Sigmoid colon (tissue), 7 donors: ENCODE measurements around the gene MARK3. TPM values are rescaled to one million over a fixed set of nuclear protein-coding genes. Genes with fewer than 3 reads are reported as not detected.
A peak's percentile ranks its signal among the peaks of the same experiment; 100 is the strongest.

Experiments used
- DNase-seq: peaks from one replicate; pipeline ENCODE4 v3.0.0-alpha.2; 2019
- H3K27ac ChIP-seq, 4 donors: fragments of 200-600 bp; sonication (generic); one replicate each; pipeline ENCODE4 v1.5.1; 2016 to 2019; ENCODE audit warnings: mild to moderate bottlenecking in 1 of 4
- H3K27me3 ChIP-seq, 3 donors: fragments of 200-600 bp; sonication (generic); one replicate each; pipeline ENCODE4 v1.5.1; 2019; ENCODE audit warnings: mild to moderate bottlenecking in 1 of 3
- H3K36me3 ChIP-seq, 4 donors: fragments of 200-600 bp; sonication (generic); one replicate each; pipeline ENCODE4 v1.5.1; 2016 to 2019
- H3K4me1 ChIP-seq, 4 donors: fragments of 200-600 bp; sonication (generic); one replicate each; pipeline ENCODE4 v1.5.1; 2017 to 2019
- H3K4me3 ChIP-seq, 4 donors: fragments of 200-600 bp; sonication (generic); one replicate each; pipeline ENCODE4 v1.5.1; 2017 to 2019; ENCODE audit warnings: mild to moderate bottlenecking in 2 of 4, moderate library complexity in 1 of 4
- H3K9me3 ChIP-seq, 4 donors: fragments of 200-600 bp in 3 of 4; sonication (generic) in 3 of 4; one replicate each; pipeline versions ENCODE4 v1.5.1 to v1.6.1; 2013 to 2019
- EP300 ChIP-seq, 4 donors: sonication (generic); formaldehyde crosslinking; IDR thresholded peaks; one replicate each; pipeline ENCODE4 v1.6.1; 2017; ENCODE audit warnings: antibody characterized with exemption in 4 of 4
- POLR2A ChIP-seq, 2 donors: fragments of 450-650 bp; IDR thresholded peaks; one replicate each; pipeline ENCODE4 v1.6.1; 2016; ENCODE audit warnings: antibody characterized with exemption in 2 of 2, mild to moderate bottlenecking in 2 of 2, moderate library complexity in 2 of 2
- POLR2AphosphoS5 ChIP-seq, 4 donors: sonication (generic); formaldehyde crosslinking; IDR thresholded peaks; one replicate each; pipeline ENCODE4 v1.6.1; 2017; ENCODE audit warnings: antibody characterized with exemption in 4 of 4
- WGBS, 2 donors: extraction: QIAGEN DNeasy Blood & Tissue Kit; methylation state at CpG; one replicate each; pipeline ENCODE4 v1.1.7; 2013; 5-methylcytosine and 5-hydroxymethylcytosine counted together
- intact Hi-C: fragments of 100-400 bp; cut with DNase I; formaldehyde crosslinking; loops from one replicate; pipeline ENCODE4 v1.15.1; 2023
- polyA plus RNA-seq, 3 donors: library from polyadenylated mRNA; stranded (reverse); fragments of 200-250 nt; gene quantifications; one replicate each; pipeline ENCODE4 v1.2.3, GENCODE V29; 2013
- total RNA-seq, 4 donors: library from RNA; depleted of rRNA; stranded (reverse); fragments of >200 nt; gene quantifications; one replicate each; pipeline ENCODE4 v1.1.0, GENCODE V29; 2016
- TF ChIP-seq, protein P1 (sequence below), 4 experiments: fragments of 450-650 bp in 3 of 4; fragments of 200-600 bp in 1 of 4; IDR thresholded peaks; one replicate each; pipeline ENCODE4 v1.5.1; 2016 to 2019; ENCODE audit warnings: antibody characterized with exemption in 4 of 4, mild to moderate bottlenecking in 3 of 4, moderate library complexity in 2 of 4
- donor health status: healthy with polysubstance abuse.
- donor health status: Bipolar disorder and iron deficiency.
- donor health status: healthy.

MARK3 gene
- total and polyA plus RNA-seq, 7 donors = 21.6 to 104 (median 66.7) TPM

DNA sequence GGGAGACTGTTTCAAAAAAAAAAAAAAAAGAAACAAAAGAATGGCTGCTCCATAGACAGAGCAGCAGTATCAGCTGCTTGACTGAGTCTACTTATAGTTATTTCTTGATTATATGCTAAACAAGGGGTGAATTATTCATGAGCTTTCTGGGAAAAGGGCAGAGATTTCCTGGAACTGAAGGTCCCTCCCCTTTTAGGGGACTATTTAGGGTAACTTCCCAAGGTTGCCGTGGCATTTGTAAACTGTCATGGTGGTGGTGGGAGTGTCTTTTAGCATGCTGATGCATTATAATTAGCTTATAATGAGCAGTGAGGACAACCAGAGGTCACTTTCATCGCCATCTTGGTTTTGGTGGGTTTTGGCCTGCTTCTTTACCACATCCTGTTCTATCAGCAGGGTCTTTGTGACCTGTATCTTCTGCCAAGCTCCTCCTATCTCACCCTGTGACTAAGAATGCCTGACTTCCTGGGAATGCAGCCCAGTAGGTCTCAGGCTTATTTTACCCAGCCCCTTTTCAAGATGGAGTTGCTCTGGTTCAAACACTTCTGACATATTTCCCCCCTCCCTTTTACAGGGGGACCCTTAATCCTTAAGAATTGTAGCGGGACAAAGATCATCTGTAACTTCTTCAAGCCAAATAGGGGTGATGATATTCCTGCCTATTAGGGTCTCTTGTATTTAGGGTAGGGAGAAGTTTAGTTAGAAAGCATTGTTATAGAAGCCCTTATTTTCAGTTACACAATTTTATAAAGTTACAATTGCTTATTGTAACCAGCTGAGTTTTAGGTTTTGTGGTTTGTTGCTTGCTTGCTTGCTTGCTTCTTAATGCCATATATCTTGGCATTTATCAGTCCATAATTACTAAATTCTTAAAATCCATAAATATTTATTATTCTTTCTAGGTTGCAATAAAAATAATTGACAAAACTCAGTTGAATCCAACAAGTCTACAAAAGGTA lies 42.5 kb downstream of the MARK3 start:
- Histone ChIP-seq H3K9me3 (no peaks in the 10 kb centered on the region), H3K27ac (peak overlapping the region in 1 of 4 donors; percentile 6), H3K4me1 (peaks cover 0 to 25% (median 11%) of the 10 kb centered on the region in 4 donors), H3K4me3 (no peak overlapping the region), H3K27me3 (no peaks in the 10 kb centered on the region), H3K36me3 (no peaks in the 10 kb centered on the region)
- no peak for DNase-seq
- TF ChIP-seq EP300 (IDR thresholded peaks at IDR 0.05) = no peak
- no peak for TF ChIP-seq POLR2AphosphoS5 (IDR thresholded peaks at IDR 0.05)
- TF ChIP-seq, protein P1, sequence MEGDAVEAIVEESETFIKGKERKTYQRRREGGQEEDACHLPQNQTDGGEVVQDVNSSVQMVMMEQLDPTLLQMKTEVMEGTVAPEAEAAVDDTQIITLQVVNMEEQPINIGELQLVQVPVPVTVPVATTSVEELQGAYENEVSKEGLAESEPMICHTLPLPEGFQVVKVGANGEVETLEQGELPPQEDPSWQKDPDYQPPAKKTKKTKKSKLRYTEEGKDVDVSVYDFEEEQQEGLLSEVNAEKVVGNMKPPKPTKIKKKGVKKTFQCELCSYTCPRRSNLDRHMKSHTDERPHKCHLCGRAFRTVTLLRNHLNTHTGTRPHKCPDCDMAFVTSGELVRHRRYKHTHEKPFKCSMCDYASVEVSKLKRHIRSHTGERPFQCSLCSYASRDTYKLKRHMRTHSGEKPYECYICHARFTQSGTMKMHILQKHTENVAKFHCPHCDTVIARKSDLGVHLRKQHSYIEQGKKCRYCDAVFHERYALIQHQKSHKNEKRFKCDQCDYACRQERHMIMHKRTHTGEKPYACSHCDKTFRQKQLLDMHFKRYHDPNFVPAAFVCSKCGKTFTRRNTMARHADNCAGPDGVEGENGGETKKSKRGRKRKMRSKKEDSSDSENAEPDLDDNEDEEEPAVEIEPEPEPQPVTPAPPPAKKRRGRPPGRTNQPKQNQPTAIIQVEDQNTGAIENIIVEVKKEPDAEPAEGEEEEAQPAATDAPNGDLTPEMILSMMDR (IDR thresholded peaks at IDR 0.05) = no peak
- TF ChIP-seq POLR2A (IDR thresholded peaks at IDR 0.05) = no peak
- 72 to 78% methylated on average over 3 of the region's 3 CpGs for WGBS, 2 donors
- intact Hi-C loops = no loop called here

DNA sequence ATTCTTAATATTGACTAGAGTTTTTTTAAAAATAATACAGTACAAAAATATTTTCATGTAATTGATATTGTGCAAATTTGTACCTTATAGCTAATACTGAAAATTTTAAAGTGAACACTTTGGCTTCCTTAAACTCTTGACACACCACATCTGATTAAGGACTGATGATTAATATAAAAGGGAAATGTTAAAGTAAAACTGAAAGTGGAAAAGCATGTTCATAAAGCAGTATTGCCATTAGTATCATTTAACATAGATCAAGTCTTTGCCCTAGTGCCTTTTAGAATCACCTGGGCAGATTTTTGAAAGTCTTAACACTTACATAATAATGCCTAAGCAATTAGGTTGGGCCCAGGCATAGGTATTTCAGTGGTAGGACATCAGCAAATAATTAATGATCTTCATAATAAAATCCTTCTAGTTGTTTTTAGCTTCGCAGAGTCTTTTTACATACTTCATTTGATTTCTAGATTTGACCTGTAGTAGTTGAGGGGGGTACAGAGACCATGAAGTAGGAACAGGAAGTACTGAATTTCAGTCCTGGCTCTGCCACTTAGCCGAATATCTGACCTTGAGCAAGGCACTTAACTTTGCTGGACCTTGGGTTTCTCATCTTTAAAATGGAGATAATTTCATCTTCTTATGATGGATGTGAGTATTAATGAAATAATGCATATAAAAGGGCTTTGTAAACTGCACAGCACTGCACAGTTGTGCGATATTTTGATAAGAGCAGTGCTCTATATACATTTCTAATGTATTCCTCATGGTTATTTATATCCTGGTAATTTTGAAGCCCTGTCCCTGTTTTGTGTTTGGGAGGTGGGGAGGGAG lies 43.7 kb downstream of the MARK3 start:
- intact Hi-C loops = no loop called here
- Histone ChIP-seq H3K27ac (no peak overlapping the region), H3K36me3 (peaks cover 0 to 2% (median 0%) of the 10 kb centered on the region in 4 donors), H3K27me3 (no peaks in the 10 kb centered on the region), H3K4me3 (no peak overlapping the region), H3K9me3 (no peaks in the 10 kb centered on the region), H3K4me1 (peaks cover 0 to 18% (median 7%) of the 10 kb centered on the region in 4 donors)
- WGBS, 2 donors = 79 to 83% methylated on average over 3 of the region's 3 CpGs
- TF ChIP-seq POLR2A (IDR thresholded peaks at IDR 0.05) = no peak
- no peak for TF ChIP-seq EP300 (IDR thresholded peaks at IDR 0.05)
- TF ChIP-seq, protein P1 (IDR thresholded peaks at IDR 0.05) = no peak
- no peak for TF ChIP-seq POLR2AphosphoS5 (IDR thresholded peaks at IDR 0.05)
- no peak for DNase-seq

GRCh38 chr14:103430358-103430757 lies 45.1 kb downstream of the MARK3 start:
- 90 to 94% methylated on average over 3 of the region's 3 CpGs for WGBS, 2 donors
- Histone ChIP-seq H3K36me3 (peaks cover 0 to 5% (median 2%) of the 10 kb centered on the region in 4 donors), H3K4me1 (peaks cover 0 to 28% (median 18%) of the 10 kb centered on the region in 4 donors), H3K27ac (no peak overlapping the region), H3K9me3 (no peaks in the 10 kb centered on the region), H3K4me3 (no peak overlapping the region), H3K27me3 (no peaks in the 10 kb centered on the region)
- TF ChIP-seq EP300 (IDR thresholded peaks at IDR 0.05) = no peak
- TF ChIP-seq, protein P1 (IDR thresholded peaks at IDR 0.05) = no peak
- no peak for TF ChIP-seq POLR2AphosphoS5 (IDR thresholded peaks at IDR 0.05)
- no peak for TF ChIP-seq POLR2A (IDR thresholded peaks at IDR 0.05)
- intact Hi-C loops = no loop called here
- DNase-seq = no peak

- 91 to 93% methylated on average over 4 of the region's 4 CpGs for WGBS, 2 donors
- Histone ChIP-seq H3K36me3 (peaks cover 0 to 5% (median 2%) of the 10 kb centered on the region in 4 donors), H3K27ac (no peak overlapping the region), H3K4me3 (no peak overlapping the region), H3K4me1 (peaks cover 0 to 31% (median 20%) of the 10 kb centered on the region in 4 donors), H3K27me3 (no peaks in the 10 kb centered on the region), H3K9me3 (no peaks in the 10 kb centered on the region)
- TF ChIP-seq POLR2AphosphoS5 (IDR thresholded peaks at IDR 0.05) (no peak), POLR2A (IDR thresholded peaks at IDR 0.05) (no peak), EP300 (IDR thresholded peaks at IDR 0.05) (no peak)
- TF ChIP-seq, protein P1 (IDR thresholded peaks at IDR 0.05) = no peak
- intact Hi-C loops = no loop called here
- no peak for DNase-seq
Observed at GRCh38 chr14:103432627-103433026, 47.4 kb downstream of the MARK3 start.
